HCT116 (cell line): ENCODE measurements around the gene MORN5. TPM values are rescaled to one million over a fixed set of nuclear protein-coding genes. Genes with fewer than 3 reads are reported as not detected.

Experiments
- ATAC-seq: fragments of 200-7000 bp; cut with Tn5 transposase; 2 replicates; pipeline ENCODE4 v1.9.1; 2020; ENCODE audit warnings: mild to moderate bottlenecking, moderate library complexity
- BruUV-seq: library from RNA; stranded (reverse); fragments of 400-500 nt; replicated peaks from 2 replicates; lab custom pipeline; 2021; lab: Mats Ljungman, UMichigan
- CTCF ChIA-PET: fragments of 300-600 bp; sonication (Branson Sonifier 250); formaldehyde crosslinking; loops from one replicate; lab custom pipeline; 2021; ENCODE audit warnings: antibody characterized with exemption; lab: Charles Lee
- POLR2A ChIA-PET: fragments of 300-600, 350-600 bp; sonication (Branson Sonifier 250); formaldehyde crosslinking; loops from one replicate; lab custom pipeline; 2021; ENCODE audit warnings: antibody characterized with exemption; lab: Charles Lee
- RAD21 ChIA-PET, 2 experiments: fragments of 300-600 bp; sonication (Branson Sonifier 250); formaldehyde crosslinking; loops; one replicate each; lab custom pipeline; 2023; ENCODE audit warnings: low total read pairs in 2 of 2; ENCODE audit not compliant: uncharacterized antibody in 2 of 2, unreplicated experiment in 2 of 2, low non-redundant PET in 1 of 2; lab: Charles Lee
- DNase-seq: peaks from one replicate; pipeline ENCODE4 v3.0.0-alpha.2; 2010; ENCODE audit warnings: low read depth, low spot score
- H2AFZ ChIP-seq: fragments of 200-600 bp; shearing (Covaris generic), sonication (generic); 2 replicates; pipeline ENCODE4 v1.6.1; 2017; ENCODE audit warnings: low read depth, mixed run types, mixed read lengths, antibody characterized with exemption, low read length; ENCODE audit not compliant: poor library complexity, severe bottlenecking
- H3K27ac ChIP-seq: 2 replicates; pipeline ENCODE4 v1.5.1; 2012; ENCODE audit warnings: low read depth, low read length
- H3K27me3 ChIP-seq: fragments of 200-600 bp; sonication (generic); 2 replicates; pipeline ENCODE4 v1.6.1; 2016; ENCODE audit warnings: mixed run types, low read length, mixed read lengths; ENCODE audit not compliant: insufficient read depth
- H3K36me3 ChIP-seq, 2 experiments: fragments of 200-500 bp in 1 of 2; fragments of 200-600 bp in 1 of 2; sonication (Bioruptor generic) in 1 of 2; sonication (generic) in 1 of 2; 2 replicates each; pipeline versions ENCODE4 v1.5.1 to v1.6.1; 2014 to 2016; ENCODE audit warnings: low read length in 2 of 2, inconsistent platforms in 1 of 2, mixed read lengths in 1 of 2, mixed run types in 1 of 2; ENCODE audit not compliant: insufficient read depth in 2 of 2, control insufficient read depth in 1 of 2
- H3K4me1 ChIP-seq, 2 experiments: fragments of 200-600 bp in 1 of 2; sonication (generic) in 1 of 2; 2 replicates each; pipeline versions ENCODE4 v1.5.1 to v1.6.1; 2012 to 2017; ENCODE audit warnings: low read length in 2 of 2, inconsistent platforms in 1 of 2, mild to moderate bottlenecking in 1 of 2, mixed read lengths in 1 of 2, mixed run types in 1 of 2, moderate library complexity in 1 of 2; ENCODE audit not compliant: insufficient read depth in 2 of 2, control insufficient read depth in 1 of 2
- H3K4me2 ChIP-seq: fragments of 200-600 bp; sonication (generic); 2 replicates; pipeline ENCODE4 v1.6.1; 2017; ENCODE audit warnings: mixed run types, low read length, mixed read lengths
- H3K4me3 ChIP-seq, 2 experiments: fragments of 200-600 bp in 1 of 2; sonication (generic) in 1 of 2; replicated peaks in 1 of 2; 2 replicates each; pipeline ENCODE4 v1.5.1; 2011 to 2016; ENCODE audit warnings: low read length in 2 of 2, control low read depth in 1 of 2, low read depth in 1 of 2, mild to moderate bottlenecking in 1 of 2, mixed read lengths in 1 of 2, mixed run types in 1 of 2
- H3K79me2 ChIP-seq: fragments of 200-600 bp; sonication (generic); 2 replicates; pipeline ENCODE4 v1.6.1; 2017; ENCODE audit warnings: mild to moderate bottlenecking, mixed run types, low read length, moderate library complexity, mixed read lengths; ENCODE audit not compliant: insufficient read depth
- H3K9ac ChIP-seq: fragments of 200-600 bp; sonication (generic); 2 replicates; pipeline ENCODE4 v1.6.1; 2016; ENCODE audit warnings: low read length, mixed read lengths
- H3K9me2 ChIP-seq: fragments of 200-600 bp; sonication (generic), shearing (Covaris generic); 2 replicates; pipeline ENCODE4 v1.6.1; 2017; ENCODE audit warnings: mixed run types, mild to moderate bottlenecking, moderate library complexity; ENCODE audit not compliant: insufficient read depth
- H3K9me3 ChIP-seq, 2 experiments: fragments of 200-500 bp in 1 of 2; fragments of 200-600 bp in 1 of 2; sonication (Bioruptor generic) in 1 of 2; sonication (generic) in 1 of 2; 2 replicates each; pipeline ENCODE4 v1.6.1; 2014 to 2017; ENCODE audit warnings: low read length in 2 of 2, mixed read lengths in 2 of 2, inconsistent platforms in 1 of 2, low read depth in 1 of 2, mild to moderate bottlenecking in 1 of 2, mixed run types in 1 of 2, moderate library complexity in 1 of 2; ENCODE audit not compliant: control insufficient read depth in 1 of 2, insufficient read depth in 1 of 2
- H4K20me1 ChIP-seq: fragments of 200-600 bp; sonication (generic), shearing (Covaris generic); 2 replicates; pipeline ENCODE4 v1.6.1; 2017; ENCODE audit warnings: mixed run types, mild to moderate bottlenecking, moderate library complexity; ENCODE audit not compliant: insufficient read depth
- ATF3 ChIP-seq: IDR thresholded peaks from 2 replicates; pipeline ENCODE4 v1.6.1; 2012
- CEBPB ChIP-seq: IDR thresholded peaks from 2 replicates; pipeline ENCODE4 v1.6.1; 2012; ENCODE audit warnings: low read depth
- CTCF ChIP-seq, 3 experiments: fragments of 200-600 bp in 1 of 3; sonication (generic) in 1 of 3; IDR thresholded peaks in 2 of 3; conservative IDR thresholded peaks in 1 of 3; 2 replicates each; pipeline ENCODE4 v1.5.1; 2012 to 2017; ENCODE audit warnings: low read depth in 2 of 3, low read length in 2 of 3, antibody characterized with exemption in 1 of 3, borderline replicate concordance in 1 of 3, control low read depth in 1 of 3, mild to moderate bottlenecking in 1 of 3, mixed read lengths in 1 of 3, mixed run types in 1 of 3, moderate library complexity in 1 of 3; ENCODE audit not compliant: insufficient read depth in 1 of 3
- ELF1 ChIP-seq: IDR thresholded peaks from 2 replicates; pipeline ENCODE4 v1.6.1; 2012; ENCODE audit warnings: low read depth, borderline replicate concordance
- EZH2 ChIP-seq: fragments of 200-600 bp; sonication (generic); IDR thresholded peaks from 2 replicates; pipeline ENCODE4 v1.6.1; 2017; ENCODE audit warnings: antibody characterized with exemption, mixed run types
- EZH2phosphoT487 ChIP-seq: fragments of 200-600 bp; IDR thresholded peaks from 2 replicates; pipeline ENCODE4 v1.6.1; 2018; ENCODE audit warnings: antibody characterized with exemption, borderline replicate concordance
- JUND ChIP-seq: IDR thresholded peaks from 2 replicates; pipeline ENCODE4 v1.6.1; 2012
- POLR2A ChIP-seq: IDR thresholded peaks from 2 replicates; pipeline ENCODE4 v1.7.0; 2011; ENCODE audit warnings: borderline replicate concordance; ENCODE audit not compliant: insufficient read depth, insufficient read length; ENCODE audit errors: extremely low read depth
- POLR2AphosphoS5 ChIP-seq: IDR thresholded peaks from 2 replicates; pipeline ENCODE4 v1.6.1; 2011; ENCODE audit warnings: mild to moderate bottlenecking, low read depth, low read length, moderate library complexity
- RAD21 ChIP-seq: IDR thresholded peaks from 2 replicates; pipeline ENCODE4 v1.6.1; 2012; ENCODE audit warnings: low read depth, mild to moderate bottlenecking
- SIN3A ChIP-seq: IDR thresholded peaks from 2 replicates; pipeline ENCODE4 v1.6.1; 2012; ENCODE audit warnings: low read depth
- SRF ChIP-seq: IDR thresholded peaks from 2 replicates; pipeline ENCODE4 v1.6.1; 2012; ENCODE audit warnings: low read depth
- YY1 ChIP-seq: IDR thresholded peaks from 2 replicates; pipeline ENCODE4 v1.6.1; 2011; ENCODE audit warnings: low read length, low read depth, moderate library complexity, mild to moderate bottlenecking; ENCODE audit not compliant: insufficient replicate concordance; ENCODE audit errors: extremely low read depth
- ZFX ChIP-seq: fragments of 450-650 bp; IDR thresholded peaks from 2 replicates; pipeline ENCODE4 v1.6.1; 2017
- ZNF274 ChIP-seq: fragments of 200-500 bp; sonication (Bioruptor generic); IDR thresholded peaks from 2 replicates; pipeline ENCODE4 v1.6.1; 2014; ENCODE audit warnings: mild to moderate bottlenecking, low read depth, low read length, inconsistent platforms
- intact Hi-C: fragments of 100-400 bp; cut with micrococcal nuclease; formaldehyde crosslinking; loops from 2 replicates; pipeline ENCODE4 v1.10.0; 2022
- total RNA-seq: library from RNA; stranded (reverse); gene quantifications from one replicate; pipeline ENCODE4 v1.2.1, GENCODE V29; 2021; ENCODE audit not compliant: unreplicated experiment
- TF ChIP-seq, protein P1 (sequence below): IDR thresholded peaks from 2 replicates; pipeline ENCODE4 v1.6.1; 2012
- TF ChIP-seq, protein P2 (sequence below): IDR thresholded peaks from 2 replicates; pipeline ENCODE4 v1.6.1; 2012; ENCODE audit warnings: low read depth

MORN5 gene
- total RNA-seq, 1 experiment from 2014 or later, result not detected

- intact Hi-C loops, result no loop called here
- no peaks in the 10 kb centered on the region for H3K9me2 ChIP-seq
- H3K9ac ChIP-seq, result no peak overlapping the region
- DNase-seq (no peak), ATAC-seq (no peak)
- no peaks in the 10 kb centered on the region for H3K27me3 ChIP-seq
- H3K79me2 ChIP-seq, result no peaks in the 10 kb centered on the region
- CTCF ChIA-PET, result no interaction called here
- no peak overlapping the region for H3K4me2 ChIP-seq
- TF ChIP-seq SRF (no peak), CTCF (IDR thresholded peaks at IDR 0.05 in 2 of 3, conservative IDR thresholded peaks at IDR 0.05 in 1 of 3; ENCODE audit: borderline replicate concordance in 1 of 3, insufficient read depth in 1 of 3, low read depth in 2 of 3, low read length in 2 of 3) (no peak), RAD21 (no peak), SIN3A (no peak), ATF3 (no peak), POLR2AphosphoS5 (no peak), CEBPB (no peak), EZH2 (no peak), ELF1 (no peak), ZNF274 (no peak), JUND (no peak), YY1 (no peak), POLR2A (no peak), ZFX (no peak), EZH2phosphoT487 (no peak)
- TF ChIP-seq, protein P1, sequence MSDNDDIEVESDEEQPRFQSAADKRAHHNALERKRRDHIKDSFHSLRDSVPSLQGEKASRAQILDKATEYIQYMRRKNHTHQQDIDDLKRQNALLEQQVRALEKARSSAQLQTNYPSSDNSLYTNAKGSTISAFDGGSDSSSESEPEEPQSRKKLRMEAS, result no peak
- TF ChIP-seq, protein P2, sequence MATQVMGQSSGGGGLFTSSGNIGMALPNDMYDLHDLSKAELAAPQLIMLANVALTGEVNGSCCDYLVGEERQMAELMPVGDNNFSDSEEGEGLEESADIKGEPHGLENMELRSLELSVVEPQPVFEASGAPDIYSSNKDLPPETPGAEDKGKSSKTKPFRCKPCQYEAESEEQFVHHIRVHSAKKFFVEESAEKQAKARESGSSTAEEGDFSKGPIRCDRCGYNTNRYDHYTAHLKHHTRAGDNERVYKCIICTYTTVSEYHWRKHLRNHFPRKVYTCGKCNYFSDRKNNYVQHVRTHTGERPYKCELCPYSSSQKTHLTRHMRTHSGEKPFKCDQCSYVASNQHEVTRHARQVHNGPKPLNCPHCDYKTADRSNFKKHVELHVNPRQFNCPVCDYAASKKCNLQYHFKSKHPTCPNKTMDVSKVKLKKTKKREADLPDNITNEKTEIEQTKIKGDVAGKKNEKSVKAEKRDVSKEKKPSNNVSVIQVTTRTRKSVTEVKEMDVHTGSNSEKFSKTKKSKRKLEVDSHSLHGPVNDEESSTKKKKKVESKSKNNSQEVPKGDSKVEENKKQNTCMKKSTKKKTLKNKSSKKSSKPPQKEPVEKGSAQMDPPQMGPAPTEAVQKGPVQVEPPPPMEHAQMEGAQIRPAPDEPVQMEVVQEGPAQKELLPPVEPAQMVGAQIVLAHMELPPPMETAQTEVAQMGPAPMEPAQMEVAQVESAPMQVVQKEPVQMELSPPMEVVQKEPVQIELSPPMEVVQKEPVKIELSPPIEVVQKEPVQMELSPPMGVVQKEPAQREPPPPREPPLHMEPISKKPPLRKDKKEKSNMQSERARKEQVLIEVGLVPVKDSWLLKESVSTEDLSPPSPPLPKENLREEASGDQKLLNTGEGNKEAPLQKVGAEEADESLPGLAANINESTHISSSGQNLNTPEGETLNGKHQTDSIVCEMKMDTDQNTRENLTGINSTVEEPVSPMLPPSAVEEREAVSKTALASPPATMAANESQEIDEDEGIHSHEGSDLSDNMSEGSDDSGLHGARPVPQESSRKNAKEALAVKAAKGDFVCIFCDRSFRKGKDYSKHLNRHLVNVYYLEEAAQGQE, result no peak
- TF ChIP-seq, all 23 proteins: peak for 0
- H3K9me3 ChIP-seq, result no peaks in the 10 kb centered on the region
- ChIA-PET RAD21 (no interaction called here), POLR2A (no interaction called here)
- H3K27ac ChIP-seq, result no peak overlapping the region
- no peaks in the 10 kb centered on the region for H4K20me1 ChIP-seq
- H3K4me3 ChIP-seq, result no peak overlapping the region
- no peak overlapping the region for H2AFZ ChIP-seq
- BruUV-seq, result no TSS peak
- H3K4me1 ChIP-seq, result peaks cover 4 to 5% of the 10 kb centered on the region in 2 experiments; a peak in 3 of 4 replicates
- H3K36me3 ChIP-seq, result no peaks in the 10 kb centered on the region
These were observed 41.4 kb downstream of the MORN5 start for GRCh38 chr9:122200960-122201595.
